OCI-LY7 (cell line): Measurements from ENCODE around the gene TIGD2.

Experiments used
- CTCF ChIP-seq: fragments of 200-600 bp; sonication (generic); conservative IDR thresholded peaks from 2 replicates; pipeline ENCODE4 v1.5.1; 2014; ENCODE audit warnings: mild to moderate bottlenecking, antibody characterized with exemption, low read length, moderate library complexity, mixed read lengths
- EZH2phosphoT487 ChIP-seq: fragments of 200-600 bp; sonication (generic); IDR thresholded peaks from 2 replicates; pipeline ENCODE4 v1.6.1; 2018; ENCODE audit warnings: low read depth, borderline replicate concordance, mild to moderate bottlenecking, mixed run types, antibody characterized with exemption, low read length, moderate library complexity, mixed read lengths

DNA sequence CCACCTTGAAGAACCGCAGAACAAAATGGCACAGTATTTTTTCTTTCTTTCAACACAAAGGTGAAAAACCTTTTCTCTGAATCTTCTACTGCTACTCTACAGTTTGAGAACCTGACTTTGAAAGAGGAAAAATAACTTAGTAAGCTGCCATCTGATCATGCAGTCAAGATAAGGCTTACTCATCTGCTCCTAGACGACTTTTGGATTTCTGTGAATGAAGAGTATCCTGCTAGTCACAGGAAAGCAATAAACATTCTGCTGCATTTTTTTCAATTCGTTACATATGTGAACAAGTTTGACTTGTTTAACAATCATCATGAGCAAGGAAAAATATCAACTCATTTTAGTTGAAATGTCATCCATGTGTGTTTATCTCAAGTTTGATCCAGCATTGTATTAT lies 25.2 kb downstream of the TIGD2 start:
- no peak for TF ChIP-seq EZH2phosphoT487
- no peak for TF ChIP-seq CTCF
